Lower leg skin (tissue), 4 donors: ENCODE data around the gene NSMF. TPM values are rescaled to one million over a fixed set of nuclear protein-coding genes. Genes with fewer than 3 reads are reported as not detected.
"Not testable (repeated sequence)": the region's sequence is repeated elsewhere in the genome, so short reads cannot be mapped to it uniquely, and the experiment has no call there.

Source experiments
- DNase-seq, 2 donors: peaks; one replicate each; pipeline ENCODE4 v3.0.0-alpha.2; 2019; ENCODE audit warnings: low spot score in 2 of 2
- H3K4me3 ChIP-seq: fragments of 200-600 bp; sonication (generic); 2 replicates; pipeline ENCODE4 v1.5.1; 2017; ENCODE audit warnings: mild to moderate bottlenecking, low read depth; ENCODE audit not compliant: poor library complexity, severe bottlenecking
- POLR2A ChIP-seq, 2 donors: fragments of 450-650 bp; IDR thresholded peaks; one replicate each; pipeline ENCODE4 v1.6.1; 2016 to 2017; ENCODE audit warnings: antibody characterized with exemption in 2 of 2, mild to moderate bottlenecking in 1 of 2, moderate library complexity in 1 of 2
- WGBS, 2 donors: methylation state at CpG; one replicate each; pipeline ENCODE4 v1.1.5; 2018; 5-methylcytosine and 5-hydroxymethylcytosine counted together
- intact Hi-C: fragments of 100-400 bp; cut with DNase I; formaldehyde crosslinking; loops from one replicate; pipeline ENCODE4 v1.15.0; 2023; ENCODE audit warnings: low total_unique reads
- total RNA-seq, 4 donors: library from RNA; depleted of rRNA; stranded (reverse); fragments of >200 nt; gene quantifications; one replicate each; pipeline ENCODE4 v1.1.0, GENCODE V29; 2016
- TF ChIP-seq, protein P1 (sequence below), 3 donors: fragments of 450-650 bp; IDR thresholded peaks; one replicate each; pipeline ENCODE4 v1.5.1; 2016; ENCODE audit warnings: antibody characterized with exemption in 3 of 3, mild to moderate bottlenecking in 3 of 3, moderate library complexity in 2 of 3

Gene NSMF
- total RNA-seq, 4 donors from 2014 or later = 18.6 to 41.8 (median 24.3) TPM

DNA sequence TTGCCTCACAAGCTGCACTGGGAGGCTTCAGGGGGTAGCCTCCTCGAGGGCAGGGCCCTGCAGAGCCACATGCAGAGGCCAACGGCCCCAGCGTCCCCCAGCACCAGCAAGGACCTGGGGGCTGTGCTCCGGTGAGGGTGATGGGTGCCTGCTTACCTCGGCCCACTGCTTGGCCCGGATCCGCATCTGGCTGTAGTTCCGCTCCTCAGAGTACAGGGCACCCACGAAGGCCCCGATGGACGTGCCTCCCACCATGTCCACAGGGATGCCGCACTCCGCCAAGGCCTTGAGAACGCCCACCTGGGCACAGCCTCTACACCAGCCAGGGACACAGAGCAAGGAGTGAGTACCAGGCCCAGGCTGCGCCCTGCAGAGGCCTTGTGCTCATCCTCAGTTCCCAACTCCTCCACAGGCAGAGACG is 8.0 kb upstream of the NSMF start:
- DNase-seq = peak in 1 of 2 donors; percentile 82
- 83 to 94% methylated on average over 7 to 16 of the region's 16 CpGs for WGBS, 2 donors
- intact Hi-C loops = no loop called here
- no peak overlapping the region for H3K4me3 ChIP-seq
- no peak for TF ChIP-seq POLR2A (IDR thresholded peaks at IDR 0.05)
- TF ChIP-seq, protein P1, sequence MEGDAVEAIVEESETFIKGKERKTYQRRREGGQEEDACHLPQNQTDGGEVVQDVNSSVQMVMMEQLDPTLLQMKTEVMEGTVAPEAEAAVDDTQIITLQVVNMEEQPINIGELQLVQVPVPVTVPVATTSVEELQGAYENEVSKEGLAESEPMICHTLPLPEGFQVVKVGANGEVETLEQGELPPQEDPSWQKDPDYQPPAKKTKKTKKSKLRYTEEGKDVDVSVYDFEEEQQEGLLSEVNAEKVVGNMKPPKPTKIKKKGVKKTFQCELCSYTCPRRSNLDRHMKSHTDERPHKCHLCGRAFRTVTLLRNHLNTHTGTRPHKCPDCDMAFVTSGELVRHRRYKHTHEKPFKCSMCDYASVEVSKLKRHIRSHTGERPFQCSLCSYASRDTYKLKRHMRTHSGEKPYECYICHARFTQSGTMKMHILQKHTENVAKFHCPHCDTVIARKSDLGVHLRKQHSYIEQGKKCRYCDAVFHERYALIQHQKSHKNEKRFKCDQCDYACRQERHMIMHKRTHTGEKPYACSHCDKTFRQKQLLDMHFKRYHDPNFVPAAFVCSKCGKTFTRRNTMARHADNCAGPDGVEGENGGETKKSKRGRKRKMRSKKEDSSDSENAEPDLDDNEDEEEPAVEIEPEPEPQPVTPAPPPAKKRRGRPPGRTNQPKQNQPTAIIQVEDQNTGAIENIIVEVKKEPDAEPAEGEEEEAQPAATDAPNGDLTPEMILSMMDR (IDR thresholded peaks at IDR 0.05) = no peak

GRCh38 chr9:137466389-137467085 is 7.4 kb upstream of the NSMF start:
- intact Hi-C loops, DNase-seq, H3K4me3 ChIP-seq: not testable (repeated sequence)
- 91% methylated on average over 35 of the region's 35 CpGs for WGBS, 2 donors

GRCh38 chr9:137465720-137466388 is 6.7 kb upstream of the NSMF start:
- TF ChIP-seq, protein P1 (IDR thresholded peaks at IDR 0.05) = no peak
- no peak for TF ChIP-seq POLR2A (IDR thresholded peaks at IDR 0.05)
- WGBS, 2 donors = 89 to 91% methylated on average over 21 to 23 of the region's 23 CpGs
- no peak overlapping the region for H3K4me3 ChIP-seq
- intact Hi-C loops = no loop called here
- DNase-seq = no peak

- TF ChIP-seq, protein P1 (IDR thresholded peaks at IDR 0.05) = no peak
- no peak for TF ChIP-seq POLR2A (IDR thresholded peaks at IDR 0.05)
- intact Hi-C loops = no loop called here
- no peak overlapping the region for H3K4me3 ChIP-seq
- DNase-seq = no peak
- 92 to 95% methylated on average over 21 to 23 of the region's 23 CpGs for WGBS, 2 donors
These were observed 6.0 kb upstream of the NSMF start for GRCh38 chr9:137465000-137465719.

- peak in 1 of 2 donors; percentile 86 for DNase-seq
- 94% methylated on average over 15 to 26 of the region's 28 CpGs for WGBS, 2 donors
- intact Hi-C loops = no loop called here
- TF ChIP-seq POLR2A (IDR thresholded peaks at IDR 0.05) = no peak
- TF ChIP-seq, protein P1 (IDR thresholded peaks at IDR 0.05) = no peak
- no peak overlapping the region for H3K4me3 ChIP-seq
These were observed 5.3 kb upstream of the NSMF start for GRCh38 chr9:137464291-137464999.
